Middle frontal gyrus (tissue), 1 donor: Measurements from ENCODE around the gene EYA4.

Experiments
- DNase-seq: peaks from one replicate; pipeline ENCODE4 v3.0.0-alpha.2; 2015; ENCODE audit warnings: low spot score; ENCODE audit errors: extremely low spot score

The EYA4 gene

DNA sequence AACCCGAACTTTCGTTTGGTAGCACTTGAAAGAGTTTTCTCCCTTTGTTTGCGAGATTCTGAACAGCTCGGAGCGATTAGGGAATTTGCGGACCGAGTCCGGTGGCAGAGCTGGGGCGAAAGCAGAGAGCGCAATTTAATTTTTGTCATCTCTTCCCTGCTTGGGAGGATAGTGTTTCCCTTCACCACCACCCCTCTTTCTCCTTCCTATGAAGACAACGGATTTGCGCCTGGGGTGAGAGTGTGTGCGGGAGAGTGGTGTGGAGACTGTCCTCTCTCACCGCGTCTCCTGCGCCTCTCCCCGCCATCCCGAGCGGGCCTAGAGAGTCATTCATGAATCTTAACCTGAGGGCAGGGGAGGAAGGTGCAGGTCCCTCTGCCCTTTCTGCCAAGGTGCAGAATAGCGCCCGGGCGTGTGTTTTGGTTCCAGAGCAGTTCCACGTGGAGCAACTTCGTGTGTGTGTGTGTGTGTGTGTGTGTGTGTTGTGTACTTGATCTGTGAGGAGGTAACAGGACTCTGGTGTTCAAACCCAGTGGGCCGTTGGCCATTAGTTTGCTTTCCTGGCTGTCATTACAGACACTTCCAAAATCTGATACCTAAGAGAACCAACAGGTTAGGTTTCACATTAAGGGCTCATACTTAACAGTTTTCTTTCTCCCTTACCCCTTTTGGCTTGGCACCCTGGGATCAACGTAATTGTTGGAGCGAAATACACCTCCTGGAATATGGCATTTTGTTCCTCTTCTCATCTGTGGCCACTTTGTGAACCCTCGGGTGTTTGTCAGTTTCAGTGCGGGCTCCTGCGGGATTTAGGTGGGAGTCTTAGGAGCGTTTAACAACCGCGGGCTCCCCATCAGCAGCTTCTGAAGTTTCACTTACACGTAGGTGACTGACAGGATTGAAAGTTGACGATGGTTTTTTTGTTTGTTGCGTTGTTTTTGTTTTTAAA lies 1.8 kb downstream of the EYA4 start:
- no peak for DNase-seq

DNA sequence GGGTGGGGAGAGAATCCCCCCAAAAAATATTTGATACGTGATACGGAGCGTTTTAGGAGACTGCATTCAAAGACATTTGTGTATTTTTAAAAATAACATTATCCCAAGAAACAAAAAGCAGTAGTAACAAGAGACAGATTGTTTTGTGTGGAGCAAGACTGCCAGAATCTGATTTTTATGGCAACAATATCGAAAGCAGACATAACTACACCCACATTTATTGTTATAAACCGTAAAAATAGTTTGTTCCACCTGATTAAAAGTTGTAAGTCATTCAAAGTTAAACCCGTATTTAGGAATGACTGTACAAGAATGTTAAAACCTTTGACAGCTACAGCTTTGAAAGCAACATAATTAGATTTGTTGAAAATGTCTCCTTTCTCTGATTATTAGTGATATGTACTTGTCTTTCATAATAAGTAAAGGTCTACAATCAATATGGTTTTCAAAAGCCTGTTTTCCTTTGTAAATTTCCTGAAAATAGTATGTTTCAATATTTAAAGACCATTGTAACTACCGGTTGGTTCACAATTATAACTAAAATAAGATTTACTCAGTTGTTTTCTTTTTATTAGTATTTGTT lies 2.7 kb downstream of the EYA4 start:
- DNase-seq = no peak

DNA sequence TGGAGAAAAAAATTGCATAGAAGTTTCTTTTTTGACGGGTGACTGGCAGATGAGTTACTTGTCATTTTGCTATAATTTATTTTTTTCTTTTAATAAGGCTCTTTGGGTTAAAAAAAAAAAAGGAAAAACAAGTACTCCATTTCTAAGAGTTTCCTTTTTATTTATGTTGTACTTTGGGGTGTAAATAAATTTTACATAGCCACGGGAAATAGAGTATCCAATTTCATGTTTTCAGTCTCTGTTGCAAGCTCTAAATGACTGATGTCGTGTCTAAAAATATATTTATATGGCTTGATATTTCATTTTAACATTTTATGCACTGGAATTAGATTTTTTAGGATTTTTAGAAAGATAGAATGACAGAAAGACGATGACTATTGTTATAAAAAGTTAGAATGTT lies 3.4 kb downstream of the EYA4 start:
- DNase-seq = no peak

DNA sequence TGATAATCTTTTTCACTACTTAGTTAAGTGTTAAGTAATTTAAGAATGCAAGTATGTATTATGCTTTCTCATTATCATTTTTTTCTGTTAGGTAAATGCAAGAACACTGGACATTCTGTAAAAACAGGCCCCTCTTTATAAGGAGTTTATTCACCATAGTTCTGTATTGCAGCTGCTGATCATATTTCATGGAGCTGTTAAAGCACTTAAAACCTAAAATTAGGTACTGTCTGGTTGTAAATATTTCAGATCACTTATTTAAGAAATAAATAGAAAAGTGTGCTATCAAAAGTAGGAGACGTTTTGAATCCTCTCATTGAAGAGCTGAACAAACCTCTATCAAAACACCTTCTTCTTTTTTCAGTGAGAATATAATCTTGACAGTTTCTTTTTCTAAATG lies 3.9 kb downstream of the EYA4 start:
- no peak for DNase-seq

DNA sequence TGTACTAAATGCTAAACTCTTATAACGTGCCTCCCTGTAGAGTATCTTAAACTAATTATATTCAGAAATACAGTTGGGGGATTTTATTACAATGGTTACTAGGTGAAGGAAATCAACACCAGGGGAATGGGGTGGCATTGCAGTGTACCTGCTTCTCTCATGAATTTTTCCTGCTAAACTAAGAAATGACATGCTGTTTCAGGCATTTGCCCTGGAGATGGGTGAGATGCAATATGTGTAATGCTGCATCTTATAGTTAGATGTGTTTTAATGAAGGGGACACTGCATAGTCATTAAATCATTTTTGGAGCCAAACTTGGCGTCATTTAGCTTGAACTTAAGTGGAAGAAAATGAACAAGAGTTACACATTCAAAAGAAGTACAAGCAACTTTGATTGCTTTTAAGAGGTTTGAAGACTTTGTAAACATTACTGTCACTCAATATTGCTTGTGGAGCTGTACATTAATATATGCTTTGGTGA lies 4.3 kb downstream of the EYA4 start:
- no peak for DNase-seq

DNA sequence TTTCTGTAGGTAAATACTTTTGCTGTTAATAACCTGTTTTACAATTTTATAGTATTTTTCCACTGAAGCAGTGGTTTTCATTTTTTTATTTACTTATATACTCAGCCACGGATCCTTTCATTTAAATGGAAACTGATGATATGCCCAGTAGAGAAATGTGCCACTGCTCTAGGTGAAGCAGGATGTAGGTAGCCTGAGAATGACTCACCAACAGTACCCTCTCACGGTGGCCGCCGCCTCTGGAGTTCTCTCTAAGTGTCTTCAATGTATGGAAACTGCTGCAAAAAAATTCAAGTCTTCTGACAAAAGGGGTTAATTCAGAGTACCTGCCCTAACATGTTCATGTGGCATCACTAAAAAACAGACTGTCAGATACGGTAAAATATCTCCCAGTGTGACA lies 6.4 kb downstream of the EYA4 start:
- no peak for DNase-seq

DNA sequence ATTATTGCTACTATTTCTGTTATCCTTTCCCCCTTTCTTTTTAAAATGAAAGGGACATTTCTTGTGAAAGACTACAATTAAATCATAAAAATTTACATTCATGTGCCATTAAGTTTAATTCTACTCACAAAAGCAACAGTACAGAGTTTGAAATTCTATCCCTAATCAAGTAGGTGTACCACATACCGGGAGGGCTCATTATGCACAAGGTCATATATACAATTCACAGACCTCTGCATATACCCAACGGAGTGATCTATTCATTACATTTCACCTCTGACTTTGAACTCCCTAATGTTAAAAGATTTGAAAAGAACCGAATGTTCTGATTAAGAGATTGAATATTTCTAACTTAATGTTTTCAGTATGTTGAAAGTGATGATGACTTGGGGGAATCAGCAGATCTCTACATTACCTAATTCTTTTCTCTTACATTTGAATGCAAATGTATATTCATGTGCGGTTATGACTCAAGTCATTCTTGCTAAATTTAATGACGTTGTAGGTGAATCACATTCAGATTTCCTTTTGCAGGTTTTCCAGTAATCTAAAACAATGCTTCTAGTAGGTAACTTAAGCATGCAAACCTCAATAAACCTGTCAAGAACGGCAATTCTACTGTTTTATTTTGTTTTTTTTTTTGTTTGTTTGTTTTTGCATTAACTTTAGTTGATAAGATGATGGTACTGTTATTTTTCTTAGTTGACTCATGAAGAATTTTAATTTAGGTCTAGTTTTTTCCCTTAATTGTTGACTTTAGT lies 7.3 kb downstream of the EYA4 start:
- no peak for DNase-seq

DNA sequence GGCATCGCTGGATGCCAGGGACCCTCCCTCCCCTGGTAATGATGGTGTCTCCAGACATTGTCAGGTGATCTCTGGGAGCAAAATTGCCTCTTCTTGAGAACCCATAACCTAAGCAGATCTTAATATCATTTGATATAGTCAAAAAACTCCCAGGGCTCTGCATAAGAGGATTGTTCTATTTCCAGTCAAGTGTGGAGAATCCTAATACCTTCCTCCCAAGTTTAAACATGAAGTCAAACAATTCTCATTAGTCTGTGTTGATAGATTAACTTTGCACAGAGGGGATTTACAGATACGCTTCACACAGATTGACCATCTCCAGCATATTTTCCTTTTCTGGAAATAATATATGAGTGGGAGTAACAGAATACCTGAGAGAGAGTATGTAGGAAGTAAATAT lies 10.5 kb downstream of the EYA4 start:
- DNase-seq = no peak

DNA sequence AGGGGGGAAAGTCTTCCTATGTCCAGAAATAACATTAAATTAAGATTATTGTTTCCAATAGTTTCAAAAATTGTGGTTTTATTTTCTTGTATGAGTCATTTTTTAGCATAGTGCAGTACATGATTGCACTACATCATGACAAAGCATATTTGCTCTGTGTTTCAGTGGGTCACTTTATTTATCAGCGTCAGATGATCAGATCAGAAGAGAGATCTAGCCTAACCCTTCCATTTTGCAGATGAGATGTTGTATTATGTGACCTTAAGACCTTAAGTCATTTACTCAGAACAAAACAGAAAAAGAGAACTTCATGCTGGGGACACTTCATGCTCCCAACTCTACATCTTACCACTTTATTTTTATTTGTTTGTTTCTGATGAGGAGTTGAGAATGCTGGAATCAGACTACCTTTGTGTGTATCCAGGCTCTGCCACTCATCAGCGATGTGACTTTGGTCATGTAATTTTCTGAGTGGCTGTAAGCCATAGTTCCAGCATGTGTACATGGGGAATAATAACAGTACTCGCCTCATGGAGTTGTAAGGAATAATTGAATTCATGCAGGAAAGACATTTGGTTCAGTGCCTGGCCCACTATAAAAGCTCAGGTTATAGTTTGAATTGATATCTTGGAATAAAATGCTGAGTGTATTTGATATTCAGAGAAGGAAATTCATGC lies 13.5 kb downstream of the EYA4 start:
- DNase-seq = no peak

DNA sequence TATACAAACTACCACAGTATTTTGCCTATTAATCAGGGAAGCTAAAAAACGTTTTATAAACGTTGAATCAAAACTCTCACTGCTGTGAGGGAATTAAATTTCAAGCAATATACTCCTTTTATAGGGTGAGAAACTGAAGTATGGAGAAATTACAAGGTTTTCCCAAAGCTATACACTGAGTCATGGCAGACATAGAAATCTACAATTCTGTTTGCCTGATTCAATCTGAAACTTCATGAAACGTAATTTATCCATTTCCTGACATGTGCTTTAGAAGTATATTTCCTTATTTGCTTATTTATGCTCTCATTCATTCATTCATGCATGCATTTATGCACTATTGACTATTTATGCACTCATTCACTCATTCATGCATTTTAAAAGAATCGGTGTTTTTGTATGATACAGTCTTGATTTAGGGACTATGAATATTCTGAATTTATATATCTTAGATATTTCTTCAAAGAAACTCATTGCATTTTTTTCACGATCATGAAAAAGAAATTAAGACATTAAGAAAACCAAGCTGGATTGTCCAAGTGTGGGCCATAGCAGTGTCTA lies 16.5 kb downstream of the EYA4 start:
- DNase-seq = no peak

DNA sequence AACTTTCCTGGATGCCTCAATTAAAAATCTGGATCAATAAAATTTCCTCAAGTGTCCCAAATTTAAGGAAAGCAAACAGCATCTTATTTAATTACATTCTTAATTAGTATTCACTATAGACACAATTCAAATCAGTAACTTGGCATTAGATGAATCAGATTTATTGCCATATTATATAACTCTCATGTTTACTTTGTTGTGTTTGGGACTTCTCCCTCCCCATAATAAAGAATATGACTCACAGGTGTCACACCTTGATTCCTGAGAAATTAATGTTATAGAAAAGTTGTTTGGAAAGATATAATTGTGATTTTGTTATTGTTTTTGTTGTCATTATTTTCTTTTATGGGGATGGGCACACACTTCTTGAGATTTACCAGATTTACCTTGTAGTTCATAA lies 18.4 kb downstream of the EYA4 start:
- DNase-seq = no peak

DNA sequence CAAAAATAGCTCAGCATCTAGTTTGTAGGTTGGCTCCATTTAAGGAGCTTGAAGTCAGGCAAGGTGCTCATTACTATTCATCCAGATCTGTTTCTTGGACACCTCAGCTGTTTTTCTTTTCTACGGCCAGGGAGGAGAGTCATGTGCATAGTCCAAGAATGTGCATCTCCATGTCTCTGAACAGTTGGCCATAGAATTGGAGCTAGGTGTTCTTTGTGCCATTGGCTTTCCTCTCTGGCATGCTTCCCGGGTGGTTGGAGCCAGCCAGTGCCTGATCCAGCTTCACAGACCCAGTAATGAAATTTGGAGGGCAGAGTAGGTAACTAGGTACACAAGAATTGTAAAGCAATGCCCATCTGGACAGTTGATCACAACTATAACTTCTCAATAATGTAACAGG lies 21.6 kb downstream of the EYA4 start:
- no peak for DNase-seq

DNA sequence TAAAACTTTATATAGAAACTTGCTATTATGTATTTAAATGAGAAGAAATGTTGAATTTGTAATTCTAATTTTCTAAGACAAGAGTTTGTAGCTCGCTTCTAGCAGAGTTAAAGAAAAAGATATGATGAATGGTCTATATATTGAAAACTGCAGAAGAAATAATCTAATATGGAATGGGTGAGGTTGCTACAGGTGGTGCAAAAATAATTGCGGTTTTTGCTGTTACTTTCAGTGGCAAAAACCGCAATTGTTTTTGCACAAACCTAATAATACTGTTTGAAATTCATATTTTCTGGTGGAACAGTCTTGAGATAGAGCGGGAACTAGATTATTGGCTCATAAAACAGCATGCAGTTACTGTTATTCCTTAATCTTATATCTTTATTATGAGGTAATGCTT lies 23.9 kb downstream of the EYA4 start:
- no peak for DNase-seq

DNA sequence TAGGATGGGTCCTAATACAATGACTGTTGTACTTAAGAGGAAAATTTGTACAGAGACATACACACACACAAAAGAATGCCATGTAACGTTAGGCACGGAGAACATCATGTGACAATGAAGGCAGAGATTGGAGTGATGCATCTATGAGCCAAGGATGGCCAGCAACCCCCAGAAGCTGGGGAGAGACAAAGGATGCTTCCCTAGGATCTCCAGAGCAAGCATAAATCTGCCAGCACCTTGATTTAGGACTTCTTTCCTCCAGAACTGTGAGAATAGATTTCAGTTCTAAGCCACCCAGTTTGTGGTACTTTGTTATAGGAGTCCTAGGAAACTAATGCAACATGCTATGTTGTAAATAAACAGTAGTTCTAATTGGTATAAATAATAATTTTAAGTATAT lies 25.0 kb downstream of the EYA4 start:
- no peak for DNase-seq

DNA sequence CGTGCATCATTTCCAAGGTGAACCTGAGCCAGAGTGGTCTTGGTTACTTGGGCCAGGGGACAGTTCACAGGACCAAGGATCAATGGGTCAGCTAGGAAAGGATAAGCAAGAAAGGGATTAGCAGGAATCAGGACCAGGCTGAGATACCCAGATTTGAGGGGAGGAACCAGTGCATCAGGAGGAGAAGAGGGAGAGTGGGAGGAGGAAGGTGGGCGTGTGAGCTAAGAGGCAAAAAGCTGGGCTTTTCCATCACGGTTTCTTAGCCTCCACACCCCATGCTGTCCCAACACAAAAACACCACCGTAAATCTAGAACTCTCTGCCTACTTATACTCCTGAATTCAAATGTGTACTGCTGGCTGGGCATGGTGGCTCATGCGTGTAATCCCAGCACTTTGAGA lies 27.5 kb downstream of the EYA4 start:
- no peak for DNase-seq

DNA sequence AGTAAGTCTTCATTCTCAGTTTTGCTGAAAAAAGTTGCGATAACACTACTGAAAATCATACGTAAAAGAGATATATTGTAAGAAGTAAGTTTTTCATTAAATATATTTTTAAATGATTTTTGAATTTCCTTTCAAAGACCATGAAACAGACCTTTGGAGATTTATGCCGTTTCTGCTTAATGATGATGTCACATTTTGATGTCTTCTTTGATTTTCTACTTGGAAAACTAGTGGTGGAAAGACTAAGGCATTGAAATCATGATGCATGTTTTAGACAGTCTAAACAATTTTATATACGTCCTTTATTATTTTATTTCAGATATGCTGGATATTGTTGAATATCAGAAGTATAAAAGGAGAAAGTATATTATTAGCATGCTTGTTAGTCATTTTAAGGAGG lies 33.7 kb downstream of the EYA4 start:
- no peak for DNase-seq

DNA sequence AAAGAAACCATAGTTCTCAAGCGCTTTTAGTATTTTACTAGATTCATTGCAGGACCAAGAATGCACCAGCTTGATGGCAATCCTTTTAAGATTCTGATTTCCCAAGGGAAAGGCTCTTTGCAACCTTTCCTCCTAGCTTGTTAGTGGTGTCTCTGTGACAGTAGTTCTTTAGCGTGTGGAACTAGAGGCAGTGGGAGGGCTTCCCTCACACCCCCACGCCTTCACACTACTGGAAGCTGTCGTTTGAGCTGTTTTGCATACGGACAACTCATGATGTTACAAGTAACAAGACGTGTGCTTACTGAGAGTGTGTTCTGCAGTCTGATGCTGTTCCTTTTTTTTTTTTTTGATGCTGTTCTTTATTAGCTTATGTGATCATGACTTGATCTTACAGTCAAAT lies 34.1 kb downstream of the EYA4 start:
- no peak for DNase-seq

DNA sequence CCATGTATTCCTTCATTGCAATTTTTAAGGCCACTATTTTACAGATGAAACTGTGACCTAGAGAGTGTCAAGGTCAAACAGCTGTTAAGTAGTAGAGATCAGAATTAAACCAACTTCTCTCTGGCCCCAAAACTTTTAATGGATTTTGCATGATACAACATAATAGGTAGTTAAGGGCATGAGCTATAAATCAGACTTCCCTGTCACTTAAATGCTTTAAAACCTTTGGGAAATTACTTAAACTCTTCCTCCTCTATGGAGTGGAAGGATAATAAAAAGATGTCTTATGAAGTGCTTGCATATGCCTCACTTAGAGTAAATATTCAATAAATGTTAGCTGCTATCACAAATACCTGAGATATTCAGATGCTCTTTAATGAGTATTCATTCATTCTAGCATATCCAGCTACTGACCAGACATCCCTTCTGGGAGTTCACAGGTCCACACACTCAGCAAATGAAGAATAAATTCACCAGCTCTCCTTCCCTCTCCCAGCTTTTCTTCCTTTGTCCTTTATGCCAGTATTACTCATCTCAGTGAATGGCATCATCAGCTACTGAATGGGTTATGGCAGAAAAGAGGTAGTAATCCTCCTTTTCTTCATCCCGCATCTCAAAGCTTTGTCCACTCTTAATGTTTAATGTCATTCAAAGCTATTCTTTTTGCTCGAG lies 36.2 kb downstream of the EYA4 start:
- DNase-seq = no peak

DNA sequence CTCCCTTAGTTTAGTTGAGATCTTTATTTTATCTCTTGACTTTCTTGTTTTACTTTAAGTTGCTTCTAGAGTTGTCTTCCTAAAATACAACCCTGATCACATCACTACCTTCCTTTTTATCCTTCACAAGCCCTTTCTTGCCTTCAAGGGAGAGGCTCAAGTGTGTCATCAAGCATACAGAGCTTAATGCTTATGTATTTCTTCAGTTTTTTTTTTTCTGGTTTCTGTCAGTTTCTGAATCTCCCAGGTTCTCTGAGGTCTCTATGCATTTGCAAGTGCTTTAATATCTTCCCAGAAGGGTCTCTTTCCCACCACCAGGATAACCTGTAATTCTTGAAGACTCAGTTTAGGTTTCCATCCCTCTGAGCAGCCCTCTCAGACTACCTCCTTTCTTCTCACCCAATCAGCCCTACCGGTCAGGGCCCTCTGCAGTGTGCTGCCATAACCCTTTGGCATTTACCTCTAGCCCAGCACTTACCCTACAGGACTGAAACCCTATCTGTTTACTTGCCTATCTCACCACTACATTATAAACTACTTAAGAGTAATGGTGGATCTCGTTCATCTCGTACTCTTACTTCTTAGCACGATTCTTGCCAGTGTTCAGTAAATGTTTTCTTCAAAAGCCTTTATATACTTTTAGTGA lies 36.9 kb downstream of the EYA4 start:
- DNase-seq = no peak

DNA sequence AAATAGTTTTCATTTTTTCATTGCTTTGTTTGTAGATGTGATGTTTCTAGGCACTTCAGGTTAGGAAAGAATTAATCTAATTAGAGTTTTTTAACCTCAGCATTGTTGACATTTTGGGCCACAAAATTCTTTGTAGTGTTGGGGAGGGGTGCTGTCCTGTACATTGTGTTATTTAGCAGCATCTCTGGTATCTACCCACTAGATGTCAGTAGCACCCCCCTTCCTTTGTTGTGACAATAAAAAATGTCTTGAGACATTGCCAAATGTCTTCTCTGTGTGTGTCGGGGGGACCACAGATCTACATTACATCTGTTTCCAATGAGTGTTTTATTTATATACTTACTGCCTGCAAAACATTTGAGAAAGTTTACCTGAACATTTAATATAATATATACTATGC lies 45.6 kb downstream of the EYA4 start:
- DNase-seq = no peak
